Measurements from ENCODE around the gene EIF3D. TPM values are rescaled to one million over a fixed set of nuclear protein-coding genes. Genes with fewer than 3 reads are reported as not detected.

EIF3D gene
- total RNA-seq, 1 donor = 336 TPM

GRCh38 chr22:36510384-36510783, 18.6 kb downstream of the EIF3D start:
- DNase-seq (ENCODE audit: low read depth) = no peak
- no peak for TF ChIP-seq CTCF (IDR thresholded peaks at IDR 0.05; ENCODE audit: insufficient read depth, low read length)
- no peak overlapping the region for H3K4me3 ChIP-seq (ENCODE audit: low read depth, low read length)

- peak overlapping the region; percentile 61 for H3K4me3 ChIP-seq (ENCODE audit: low read depth, low read length)
- no peak for DNase-seq (ENCODE audit: low read depth)
- no peak for TF ChIP-seq CTCF (IDR thresholded peaks at IDR 0.05; ENCODE audit: insufficient read depth, low read length)
Observed at GRCh38 chr22:36507518-36508010, 21.4 kb downstream of the EIF3D start.

GRCh38 chr22:36506637-36507517, 22.1 kb downstream of the EIF3D start, which contains the start of gene FOXRED2:
Gene FOXRED2, minus strand, starts transcription at chr22:36507040. Its CDS starts 618 bp downstream, at chr22:36506422.
- peak; percentile 75 for DNase-seq (ENCODE audit: low read depth)
- peak within 1 kb of the TSS; percentile 70 for H3K4me3 ChIP-seq (ENCODE audit: low read depth, low read length)
- TF ChIP-seq CTCF (IDR thresholded peaks at IDR 0.05; ENCODE audit: insufficient read depth, low read length) = no peak

GRCh38 chr22:36505998-36506635, 22.8 kb downstream of the EIF3D start:
- no peak for DNase-seq (ENCODE audit: low read depth)
- peak overlapping the region; percentile 70 for H3K4me3 ChIP-seq (ENCODE audit: low read depth, low read length)
- no peak for TF ChIP-seq CTCF (IDR thresholded peaks at IDR 0.05; ENCODE audit: insufficient read depth, low read length)

GRCh38 chr22:36497910-36498665, 30.9 kb downstream of the EIF3D start:
- no peak for TF ChIP-seq CTCF (IDR thresholded peaks at IDR 0.05; ENCODE audit: insufficient read depth, low read length)
- no peak for DNase-seq (ENCODE audit: low read depth)
- H3K4me3 ChIP-seq (ENCODE audit: low read depth, low read length) = no peak overlapping the region

GRCh38 chr22:36493690-36494110, 35.3 kb downstream of the EIF3D start:
- no peak for TF ChIP-seq CTCF (IDR thresholded peaks at IDR 0.05; ENCODE audit: insufficient read depth, low read length)
- no peak for DNase-seq (ENCODE audit: low read depth)
- no peak overlapping the region for H3K4me3 ChIP-seq (ENCODE audit: low read depth, low read length)

All from fibroblast of the aortic adventitia (primary cell).